ENCODE data around the gene MRPL43. TPM values are rescaled to one million over a fixed set of nuclear protein-coding genes. Genes with fewer than 3 reads are reported as not detected.

The MRPL43 gene
- total and polyA plus RNA-seq, 9 of the 15 experiments (the other 6 are each of a cell fraction or from before 2014, with no cell fraction given), result 15.1 to 63.7 (median 37.2) TPM

- TF ChIP-seq CTCF (IDR thresholded peaks at IDR 0.05 in 2 of 3, conservative IDR thresholded peaks at IDR 0.05 in 1 of 3; ENCODE audit: insufficient read depth in 2 of 3, low read depth in 1 of 3, low read length in 3 of 3), result peak; percentile 57 to 71 (median 67)
- TF ChIP-seq NRF1 (conservative IDR thresholded peaks at IDR 0.05 in 1 of 2, IDR thresholded peaks at IDR 0.05 in 1 of 2), result 0 out of 4 replicates have a peak, but pooled peaks of 1 of the 2 experiments have one; percentile 11
- 0 out of 2 replicates have a peak, but pooled peaks have one; percentile 14 for TF ChIP-seq MTA3 (IDR thresholded peaks at IDR 0.05; ENCODE audit: borderline replicate concordance)
- TF ChIP-seq RAD21 (CRISPR knock-in tag; conservative IDR thresholded peaks at IDR 0.05 in 1 of 2, IDR thresholded peaks at IDR 0.05 in 1 of 2), result peak in 1 of 2 experiments; percentile 31; a peak in 3 of 4 replicates
- no peak for TF ChIP-seq MXD1 (CRISPR knock-in tag; IDR thresholded peaks at IDR 0.05; ENCODE audit: borderline replicate concordance, poor library complexity, severe bottlenecking)
- TF ChIP-seq MBD1 (CRISPR knock-in tag; IDR thresholded peaks at IDR 0.05), result no peak
- peak in 1 of 2 experiments; percentile 68; a peak in 2 of 4 replicates for TF ChIP-seq MAZ (CRISPR knock-in tag; conservative IDR thresholded peaks at IDR 0.05 in 1 of 2, IDR thresholded peaks at IDR 0.05 in 1 of 2)
- TF ChIP-seq MNT (conservative IDR thresholded peaks at IDR 0.05), result 0 out of 4 replicates have a peak, but pooled peaks of 1 of the 2 experiments have one; percentile 7
- peak; percentile 9; the same call in 1 of the 2 replicates for TF ChIP-seq ZFX (CRISPR knock-in tag; IDR thresholded peaks at IDR 0.05)
- TF ChIP-seq VEZF1 (CRISPR knock-in tag; IDR thresholded peaks at IDR 0.05), result peak; percentile 66
- TF ChIP-seq JUNB (CRISPR knock-in tag; conservative IDR thresholded peaks at IDR 0.05), result no peak
- no peak for TF ChIP-seq BRF1 (IDR thresholded peaks at IDR 0.05; ENCODE audit: borderline replicate concordance, extremely low read depth, insufficient read length)
- TF ChIP-seq XRCC5 (IDR thresholded peaks at IDR 0.05; ENCODE audit: low read depth, low read length), result peak; percentile 50; the same call in 1 of the 2 replicates
- TF ChIP-seq ZBTB7A (IDR thresholded peaks at IDR 0.05; ENCODE audit: borderline replicate concordance, control insufficient read depth, low read depth, low read length), result peak; percentile 89
Observed at GRCh38 chr10:100969187-100970075, 17.9 kb downstream of the MRPL43 start, which contains the start of gene SEMA4G (continued).
